Measurements from ENCODE around the gene PLEKHB1. TPM values are rescaled to one million over a fixed set of nuclear protein-coding genes. Genes with fewer than 3 reads are reported as not detected.

PLEKHB1 gene
- total RNA-seq, 1 experiment from 2014 or later = 37.1 TPM

DNA sequence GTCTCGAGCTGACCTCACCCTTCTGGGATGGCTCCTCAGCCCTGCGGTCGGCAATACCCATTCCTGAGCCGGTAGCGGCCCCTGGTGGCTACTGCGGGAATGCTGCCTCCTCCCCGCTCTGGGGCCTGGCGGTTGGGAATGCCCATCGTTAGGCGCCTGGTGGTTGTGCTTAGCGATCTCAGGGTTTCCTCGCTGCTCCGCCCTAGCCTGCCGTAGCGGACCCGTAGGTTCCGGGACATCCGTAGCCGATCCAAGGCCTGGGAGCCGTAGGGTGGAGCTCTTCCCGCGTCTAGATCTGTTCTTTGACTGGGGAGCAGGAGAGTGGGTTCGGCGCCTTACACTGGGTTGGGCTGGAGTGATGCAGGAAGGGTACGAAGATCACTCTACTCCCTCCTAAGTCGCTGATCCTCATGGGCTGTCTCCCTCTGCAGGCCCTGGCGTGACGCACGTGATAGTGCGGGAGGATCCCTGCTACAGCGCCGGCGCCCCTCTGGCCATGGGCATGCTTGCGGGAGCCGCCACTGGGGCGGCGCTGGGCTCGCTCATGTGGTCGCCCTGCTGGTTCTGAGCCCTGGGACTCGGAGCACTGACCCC is 14.8 kb downstream of the PLEKHB1 start:
- Mint-ChIP-seq H3K27ac (peak overlapping the region in 2 of 3 experiments; percentile 29 to 94; a peak in 3 of 7 replicates), H3K9me3 (no peaks in the 10 kb centered on the region; a peak in 1 of 5 replicates), H3K36me3 (ENCODE audit: insufficient read depth in 1 of 3, low read depth in 3 of 3) (peaks cover 0 to 7% (median 2%) of the 10 kb centered on the region in 3 experiments; a peak in 3 of 7 replicates), H3K4me3 (peak overlapping the region; percentile 68 to 79), H3K27me3 (ENCODE audit: low read depth) (peaks cover 20% of the 10 kb centered on the region), H3K4me1 (peaks cover 16 to 18% of the 10 kb centered on the region in 2 experiments)
- H3K4me2 ChIP-seq (ENCODE audit: insufficient read depth, insufficient read length, low read length) = peak overlapping the region; percentile 72
- 0 out of 2 replicates have a peak overlapping the region, but pooled peaks have one; percentile 12 for H2BK15ac ChIP-seq (ENCODE audit: low read depth, low read length)
- H3K9me3 ChIP-seq (ENCODE audit: control insufficient read depth, low read depth, low read length) = no peaks in the 10 kb centered on the region
- peak; percentile 95 for DNase-seq
- H3K4ac ChIP-seq (ENCODE audit: low read depth, low read length) = no peak overlapping the region
- TF ChIP-seq, protein P1, sequence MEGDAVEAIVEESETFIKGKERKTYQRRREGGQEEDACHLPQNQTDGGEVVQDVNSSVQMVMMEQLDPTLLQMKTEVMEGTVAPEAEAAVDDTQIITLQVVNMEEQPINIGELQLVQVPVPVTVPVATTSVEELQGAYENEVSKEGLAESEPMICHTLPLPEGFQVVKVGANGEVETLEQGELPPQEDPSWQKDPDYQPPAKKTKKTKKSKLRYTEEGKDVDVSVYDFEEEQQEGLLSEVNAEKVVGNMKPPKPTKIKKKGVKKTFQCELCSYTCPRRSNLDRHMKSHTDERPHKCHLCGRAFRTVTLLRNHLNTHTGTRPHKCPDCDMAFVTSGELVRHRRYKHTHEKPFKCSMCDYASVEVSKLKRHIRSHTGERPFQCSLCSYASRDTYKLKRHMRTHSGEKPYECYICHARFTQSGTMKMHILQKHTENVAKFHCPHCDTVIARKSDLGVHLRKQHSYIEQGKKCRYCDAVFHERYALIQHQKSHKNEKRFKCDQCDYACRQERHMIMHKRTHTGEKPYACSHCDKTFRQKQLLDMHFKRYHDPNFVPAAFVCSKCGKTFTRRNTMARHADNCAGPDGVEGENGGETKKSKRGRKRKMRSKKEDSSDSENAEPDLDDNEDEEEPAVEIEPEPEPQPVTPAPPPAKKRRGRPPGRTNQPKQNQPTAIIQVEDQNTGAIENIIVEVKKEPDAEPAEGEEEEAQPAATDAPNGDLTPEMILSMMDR (conservative IDR thresholded peaks at IDR 0.05) = peak; percentile 98
- no peak overlapping the region for H2BK20ac ChIP-seq (ENCODE audit: low read depth, low read length, poor library complexity, severe bottlenecking)
- H3K9ac ChIP-seq (ENCODE audit: extremely low read depth, insufficient read length, low read length) = peak overlapping the region; percentile 31
- peak overlapping the region; percentile 52 for H3K18ac ChIP-seq (ENCODE audit: insufficient read length, low read depth, low read length)
- no peak overlapping the region for H3K56ac ChIP-seq (ENCODE audit: insufficient read length, low read depth, low read length)
- no peak overlapping the region for H2AFZ ChIP-seq (ENCODE audit: low read length)
- H3K27ac ChIP-seq (ENCODE audit: insufficient read length, low read depth, low read length) = no peak overlapping the region
- no peak overlapping the region for H4K5ac ChIP-seq (ENCODE audit: insufficient read length, low read depth, low read length)
- H3K79me1 ChIP-seq (ENCODE audit: insufficient read depth, low read depth, low read length, poor library complexity, severe bottlenecking) = no peaks in the 10 kb centered on the region
- WGBS (ENCODE audit: extremely low coverage, insufficient read length, low lambda C conversion rate) = no CpG with 5 or more reads among the region's 40 CpGs
- peaks cover 3% of the 10 kb centered on the region; the same call in 1 of the 2 replicates for H3K27me3 ChIP-seq (ENCODE audit: insufficient read depth, low read length)
- no peak overlapping the region for H2BK12ac ChIP-seq (ENCODE audit: insufficient read length, low read depth, low read length)
- H3K23ac ChIP-seq (ENCODE audit: insufficient read length, low read depth, low read length) = no peak overlapping the region
- no peak overlapping the region for H3T11ph ChIP-seq (ENCODE audit: low read length)
- H3K4me1 ChIP-seq (ENCODE audit: insufficient read depth, low read length) = no peaks in the 10 kb centered on the region; the same call in 1 of the 2 replicates
- no peak overlapping the region for H2BK5ac ChIP-seq (ENCODE audit: insufficient read length, low read length)
- no peaks in the 10 kb centered on the region for H3K79me2 ChIP-seq (ENCODE audit: insufficient read depth, low read length)
- H3K14ac ChIP-seq (ENCODE audit: insufficient read depth, low read length) = peak overlapping the region; percentile 84; the same call in 1 of the 2 replicates
- no peak overlapping the region for H4K8ac ChIP-seq (replicated peaks; ENCODE audit: insufficient read length, low read depth, low read length)
- no peak overlapping the region for H2AK5ac ChIP-seq (ENCODE audit: insufficient read length, low read length)
- H4K91ac ChIP-seq (ENCODE audit: insufficient read length, low read depth, low read length) = no peak overlapping the region
- peaks cover 6% of the 10 kb centered on the region for H3K23me2 ChIP-seq (ENCODE audit: insufficient read length, low read depth, low read length, poor library complexity, severe bottlenecking)
- no peaks in the 10 kb centered on the region for H4K20me1 ChIP-seq (ENCODE audit: control insufficient read depth, insufficient read depth, insufficient read length)
- no peak overlapping the region for H2BK120ac ChIP-seq (ENCODE audit: low read depth, low read length, poor library complexity, severe bottlenecking)

Measured in H9 (cell line).